ENCODE measurements around the gene ACMSD. TPM values are rescaled to one million over a fixed set of nuclear protein-coding genes. Genes with fewer than 3 reads are reported as not detected.
"Not testable (repeated sequence)": the region's sequence is repeated elsewhere in the genome, so short reads cannot be mapped to it uniquely, and the experiment has no call there.

Gene ACMSD
- total RNA-seq, 4 donors from 2014 or later, result 0.29 TPM; not detected in 3

DNA sequence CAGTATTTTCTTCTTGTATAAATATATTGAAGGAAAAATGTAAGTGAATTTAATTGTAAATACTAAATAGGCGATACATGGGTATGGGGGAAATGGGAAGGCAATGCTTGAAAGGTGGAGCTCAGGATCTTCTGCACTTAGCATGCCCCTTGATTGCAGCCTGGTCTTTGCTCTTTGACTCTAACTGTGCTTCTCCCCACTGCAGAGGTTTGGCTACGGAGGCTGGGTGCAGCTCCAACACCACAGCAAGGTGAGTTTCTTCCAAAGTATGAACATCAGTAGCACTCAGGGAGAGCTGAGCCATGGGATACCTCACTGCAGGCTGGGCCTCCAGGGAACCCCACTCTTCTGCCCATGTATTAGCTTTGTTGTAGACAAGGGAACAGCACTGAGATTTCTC is 6.6 kb downstream of the ACMSD start:
- in situ Hi-C loops (cut with MboI; ENCODE audit: low sequenced_read_pairs in 4 of 4), result no loop called here
- ATAC-seq (no peak), DNase-seq (no peak)
- Histone ChIP-seq H3K9me3 (no peaks in the 10 kb centered on the region), H3K36me3 (no peaks in the 10 kb centered on the region), H3K4me3 (no peak overlapping the region), H3K27me3 (no peaks in the 10 kb centered on the region), H3K4me1 (no peaks in the 10 kb centered on the region), H3K27ac (no peak overlapping the region)
- intact Hi-C loops (cut with DNase I; ENCODE audit: low total_unique reads), result no loop called here
- TF ChIP-seq, protein P1, sequence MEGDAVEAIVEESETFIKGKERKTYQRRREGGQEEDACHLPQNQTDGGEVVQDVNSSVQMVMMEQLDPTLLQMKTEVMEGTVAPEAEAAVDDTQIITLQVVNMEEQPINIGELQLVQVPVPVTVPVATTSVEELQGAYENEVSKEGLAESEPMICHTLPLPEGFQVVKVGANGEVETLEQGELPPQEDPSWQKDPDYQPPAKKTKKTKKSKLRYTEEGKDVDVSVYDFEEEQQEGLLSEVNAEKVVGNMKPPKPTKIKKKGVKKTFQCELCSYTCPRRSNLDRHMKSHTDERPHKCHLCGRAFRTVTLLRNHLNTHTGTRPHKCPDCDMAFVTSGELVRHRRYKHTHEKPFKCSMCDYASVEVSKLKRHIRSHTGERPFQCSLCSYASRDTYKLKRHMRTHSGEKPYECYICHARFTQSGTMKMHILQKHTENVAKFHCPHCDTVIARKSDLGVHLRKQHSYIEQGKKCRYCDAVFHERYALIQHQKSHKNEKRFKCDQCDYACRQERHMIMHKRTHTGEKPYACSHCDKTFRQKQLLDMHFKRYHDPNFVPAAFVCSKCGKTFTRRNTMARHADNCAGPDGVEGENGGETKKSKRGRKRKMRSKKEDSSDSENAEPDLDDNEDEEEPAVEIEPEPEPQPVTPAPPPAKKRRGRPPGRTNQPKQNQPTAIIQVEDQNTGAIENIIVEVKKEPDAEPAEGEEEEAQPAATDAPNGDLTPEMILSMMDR (IDR thresholded peaks at IDR 0.05 in 4 of 5, conservative IDR thresholded peaks at IDR 0.05 in 1 of 5), result no peak
- TF ChIP-seq POLR2A (IDR thresholded peaks at IDR 0.05), result no peak

DNA sequence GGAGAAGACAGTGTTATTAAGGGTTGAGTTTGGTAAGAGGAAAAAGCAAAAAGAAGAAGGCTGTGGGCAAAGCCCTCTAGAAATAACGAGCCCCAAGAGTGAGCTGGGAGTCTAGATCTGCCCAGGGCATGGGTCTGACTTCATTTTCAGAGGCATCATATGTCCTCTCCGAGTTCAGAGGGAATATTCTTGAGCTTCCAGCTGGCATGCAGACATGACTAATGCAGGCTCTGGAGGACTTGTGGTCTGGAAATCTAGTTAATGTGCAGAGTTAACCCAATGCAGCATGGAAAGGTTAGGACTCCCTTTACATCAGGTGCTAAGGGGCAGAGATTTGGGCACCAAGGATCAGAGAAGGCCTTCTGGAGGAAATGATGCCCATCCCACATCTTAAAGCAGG is 7.3 kb downstream of the ACMSD start:
- H3K4me1 ChIP-seq, result no peaks in the 10 kb centered on the region
- no peaks in the 10 kb centered on the region for H3K36me3 ChIP-seq
- TF ChIP-seq, protein P1 (IDR thresholded peaks at IDR 0.05 in 4 of 5, conservative IDR thresholded peaks at IDR 0.05 in 1 of 5), result no peak
- no peak for TF ChIP-seq POLR2A (IDR thresholded peaks at IDR 0.05)
- H3K9me3 ChIP-seq, result no peaks in the 10 kb centered on the region
- DNase-seq, result no peak
- intact Hi-C loops (cut with DNase I; ENCODE audit: low total_unique reads) (no loop called here), in situ Hi-C loops (cut with MboI; ENCODE audit: low sequenced_read_pairs in 4 of 4) (no loop called here)
- H3K27ac ChIP-seq, result no peak overlapping the region
- ATAC-seq, result no peak
- no peaks in the 10 kb centered on the region for H3K27me3 ChIP-seq
- no peak overlapping the region for H3K4me3 ChIP-seq

DNA sequence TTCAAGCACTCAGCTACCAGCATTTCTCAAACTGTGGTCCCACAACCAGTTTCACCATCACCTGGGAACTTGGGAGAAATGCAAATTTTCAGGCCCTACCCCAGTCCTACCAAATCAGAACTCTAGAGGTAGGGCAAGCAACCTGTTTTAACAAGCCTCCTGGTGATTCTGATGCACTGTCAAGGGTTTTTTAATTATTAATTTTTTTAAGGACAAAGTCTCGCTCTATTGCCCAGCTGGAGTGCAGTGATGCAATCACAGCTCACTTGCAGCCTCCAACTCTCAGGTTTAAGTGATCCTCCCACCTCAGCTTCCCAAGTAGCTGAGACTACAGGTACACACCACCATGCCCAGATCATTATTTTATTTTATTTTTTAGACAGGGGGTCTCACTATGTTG is 7.8 kb downstream of the ACMSD start:
- intact Hi-C loops (cut with DNase I; ENCODE audit: low total_unique reads), result no loop called here
- in situ Hi-C loops (cut with MboI; ENCODE audit: low sequenced_read_pairs in 4 of 4), result no loop called here
- H3K9me3 ChIP-seq, result no peaks in the 10 kb centered on the region
- no peaks in the 10 kb centered on the region for H3K4me1 ChIP-seq
- no peaks in the 10 kb centered on the region for H3K36me3 ChIP-seq
- no peaks in the 10 kb centered on the region for H3K27me3 ChIP-seq
- no peak for TF ChIP-seq POLR2A (IDR thresholded peaks at IDR 0.05)
- TF ChIP-seq, protein P1 (IDR thresholded peaks at IDR 0.05 in 4 of 5, conservative IDR thresholded peaks at IDR 0.05 in 1 of 5), result no peak
- no peak overlapping the region for H3K27ac ChIP-seq
- ATAC-seq (no peak), DNase-seq (no peak)
- H3K4me3 ChIP-seq, result no peak overlapping the region

DNA sequence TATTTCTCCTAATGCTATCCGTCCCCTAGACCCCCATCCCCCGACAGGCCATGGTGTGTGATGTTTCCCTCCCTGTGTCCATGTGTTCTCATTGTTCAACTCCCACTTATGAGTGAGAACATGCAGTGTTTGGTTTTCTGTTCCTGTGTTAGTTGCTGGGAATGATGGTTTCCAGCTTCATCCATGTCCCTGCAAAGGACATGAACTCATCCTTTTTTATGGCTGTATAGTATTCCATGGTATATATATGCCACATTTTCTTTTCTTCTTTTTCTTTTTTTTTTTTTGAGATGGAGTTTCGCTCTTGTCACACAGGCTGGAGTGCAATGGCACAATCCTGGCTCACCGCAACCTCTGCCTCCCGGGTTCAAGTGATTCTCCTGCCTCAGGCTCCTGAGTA is 9.2 kb downstream of the ACMSD start:
- H3K27me3 ChIP-seq; H3K36me3 ChIP-seq; in situ Hi-C loops (cut with MboI; ENCODE audit: low sequenced_read_pairs in 4 of 4); H3K4me3 ChIP-seq; H3K27ac ChIP-seq; ATAC-seq; H3K9me3 ChIP-seq; H3K4me1 ChIP-seq; intact Hi-C loops (cut with DNase I; ENCODE audit: low total_unique reads); DNase-seq: not testable (repeated sequence)

DNA sequence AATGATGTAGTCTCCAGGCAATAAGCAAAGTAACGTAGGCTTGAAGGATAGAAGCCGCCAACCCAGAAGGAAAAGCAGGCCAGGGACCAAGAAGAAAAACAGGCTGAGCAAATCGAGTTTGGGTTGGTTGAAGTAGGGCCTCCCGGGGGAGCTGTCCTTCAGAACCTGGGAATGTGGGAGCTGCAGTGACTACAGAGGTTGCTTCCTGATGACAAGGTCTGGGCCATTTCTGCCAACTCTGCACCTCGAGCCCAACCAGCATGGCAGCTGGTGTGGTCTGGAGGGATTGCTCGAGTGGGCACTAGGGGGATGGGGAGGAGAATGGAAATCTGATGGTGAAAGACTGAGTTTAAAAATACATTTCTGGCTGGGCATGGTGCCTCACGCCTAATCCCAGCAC is 14.1 kb downstream of the ACMSD start:
- no peaks in the 10 kb centered on the region for H3K36me3 ChIP-seq
- ATAC-seq (no peak), DNase-seq (no peak)
- no peaks in the 10 kb centered on the region for H3K27me3 ChIP-seq
- in situ Hi-C loops (cut with MboI; ENCODE audit: low sequenced_read_pairs in 4 of 4), result no loop called here
- TF ChIP-seq, protein P1 (IDR thresholded peaks at IDR 0.05 in 4 of 5, conservative IDR thresholded peaks at IDR 0.05 in 1 of 5), result no peak
- no peak for TF ChIP-seq POLR2A (IDR thresholded peaks at IDR 0.05)
- H3K4me1 ChIP-seq, result no peaks in the 10 kb centered on the region
- no peak overlapping the region for H3K27ac ChIP-seq
- no peaks in the 10 kb centered on the region for H3K9me3 ChIP-seq
- intact Hi-C loops (cut with DNase I; ENCODE audit: low total_unique reads), result no loop called here
- no peak overlapping the region for H3K4me3 ChIP-seq

Measured in gastrocnemius medialis (tissue), 4 donors.